Tibial artery (tissue), 4 donors: ENCODE measurements around the gene CASP2.

Experiments
- DNase-seq, 2 donors: peaks; one replicate each; pipeline ENCODE4 v3.0.0-alpha.2; 2019
- H3K27ac ChIP-seq, 2 donors: fragments of 200-600 bp; sonication (generic) in 1 of 2; 1 replicate in 1 of 2; 2 replicates in 1 of 2; pipeline ENCODE4 v1.5.1; 2018 to 2019; ENCODE audit warnings: mild to moderate bottlenecking in 1 of 2
- H3K27me3 ChIP-seq, 2 donors: fragments of 200-600 bp; sonication (generic) in 1 of 2; one replicate each; pipeline versions ENCODE4 v1.5.1 to v1.6.0; 2016 to 2019
- H3K36me3 ChIP-seq, 3 donors: fragments of 200-600 bp; sonication (generic) in 2 of 3; one replicate each; pipeline ENCODE4 v1.5.1; 2016 to 2019; ENCODE audit warnings: mild to moderate bottlenecking in 2 of 3
- H3K4me1 ChIP-seq, 4 donors: fragments of 200-600 bp; sonication (generic) in 2 of 4; 1 replicate in 3 of 4; 2 replicates in 1 of 4; pipeline ENCODE4 v1.5.1; 2016 to 2019
- H3K4me3 ChIP-seq, 2 donors: fragments of 200-600 bp; sonication (generic) in 1 of 2; 1 replicate in 1 of 2; 2 replicates in 1 of 2; pipeline ENCODE4 v1.5.1; 2018 to 2019; ENCODE audit warnings: mild to moderate bottlenecking in 2 of 2
- H3K9me3 ChIP-seq, 3 donors: fragments of 200-600 bp; sonication (generic) in 1 of 3; one replicate each; pipeline ENCODE4 v1.5.1; 2016 to 2019
- CTCF ChIP-seq, 2 experiments: fragments of 200-600 bp in 1 of 2; fragments of 450-650 bp in 1 of 2; IDR thresholded peaks; one replicate each; pipeline ENCODE4 v1.5.1; 2017 to 2019; ENCODE audit warnings: antibody characterized with exemption in 2 of 2, mild to moderate bottlenecking in 1 of 2, moderate library complexity in 1 of 2
- intact Hi-C: fragments of 100-400 bp; cut with DNase I; formaldehyde crosslinking; loops from one replicate; pipeline ENCODE4 v1.15.0; 2023; ENCODE audit warnings: low total_unique reads

The CASP2 gene

DNA sequence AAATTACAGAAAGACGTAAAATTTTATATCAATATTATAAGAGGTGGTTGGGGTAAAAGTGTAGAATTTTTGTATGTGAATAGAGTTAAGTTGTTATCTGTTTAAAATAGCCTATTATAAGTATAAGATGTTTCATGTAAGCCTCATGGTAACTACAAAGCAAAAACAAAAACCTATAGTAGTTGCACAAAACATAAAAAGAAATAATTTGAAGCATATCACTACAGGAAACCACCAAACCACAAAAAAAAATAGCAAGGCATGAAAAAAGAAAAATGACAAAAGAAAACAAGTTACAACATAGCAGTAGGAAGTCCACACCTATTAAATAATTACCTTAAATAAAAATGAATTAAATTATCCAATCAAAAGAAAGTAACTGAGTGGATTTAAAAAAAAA, 37.3 kb upstream of the CASP2 start:
- DNase-seq, result no peak
- Histone ChIP-seq H3K4me3 (no peak overlapping the region), H3K9me3 (no peaks in the 10 kb centered on the region), H3K27ac (no peak overlapping the region), H3K27me3 (no peaks in the 10 kb centered on the region), H3K4me1 (no peaks in the 10 kb centered on the region), H3K36me3 (no peaks in the 10 kb centered on the region)
- no peak for TF ChIP-seq CTCF (IDR thresholded peaks at IDR 0.05)
- intact Hi-C loops, result no loop called here

GRCh38 chr7:143252006-143252405, 36.1 kb upstream of the CASP2 start:
- intact Hi-C loops, result no loop called here
- Histone ChIP-seq H3K4me1 (no peaks in the 10 kb centered on the region), H3K9me3 (no peaks in the 10 kb centered on the region), H3K4me3 (no peak overlapping the region), H3K36me3 (no peaks in the 10 kb centered on the region), H3K27me3 (no peaks in the 10 kb centered on the region), H3K27ac (no peak overlapping the region)
- no peak for DNase-seq
- TF ChIP-seq CTCF (IDR thresholded peaks at IDR 0.05), result no peak

- intact Hi-C loops, result no loop called here
- no peak overlapping the region for H3K27ac ChIP-seq
Measured at GRCh38 chr7:143255564-143255963, 32.6 kb upstream of the CASP2 start.

GRCh38 chr7:143256325-143256724, 31.8 kb upstream of the CASP2 start:
- DNase-seq, result no peak
- no peak for TF ChIP-seq CTCF (IDR thresholded peaks at IDR 0.05)
- Histone ChIP-seq H3K9me3 (no peaks in the 10 kb centered on the region), H3K27me3 (no peaks in the 10 kb centered on the region), H3K36me3 (no peaks in the 10 kb centered on the region), H3K4me1 (no peaks in the 10 kb centered on the region), H3K4me3 (no peak overlapping the region), H3K27ac (no peak overlapping the region)
- intact Hi-C loops, result no loop called here

More at GRCh38 chr7:143255564-143255963, 32.6 kb upstream of the CASP2 start:
- no peak for TF ChIP-seq CTCF (IDR thresholded peaks at IDR 0.05)
- Histone ChIP-seq H3K9me3 (no peaks in the 10 kb centered on the region), H3K27me3 (no peaks in the 10 kb centered on the region), H3K4me1 (no peaks in the 10 kb centered on the region), H3K36me3 (no peaks in the 10 kb centered on the region), H3K4me3 (no peak overlapping the region)
- no peak for DNase-seq

DNA sequence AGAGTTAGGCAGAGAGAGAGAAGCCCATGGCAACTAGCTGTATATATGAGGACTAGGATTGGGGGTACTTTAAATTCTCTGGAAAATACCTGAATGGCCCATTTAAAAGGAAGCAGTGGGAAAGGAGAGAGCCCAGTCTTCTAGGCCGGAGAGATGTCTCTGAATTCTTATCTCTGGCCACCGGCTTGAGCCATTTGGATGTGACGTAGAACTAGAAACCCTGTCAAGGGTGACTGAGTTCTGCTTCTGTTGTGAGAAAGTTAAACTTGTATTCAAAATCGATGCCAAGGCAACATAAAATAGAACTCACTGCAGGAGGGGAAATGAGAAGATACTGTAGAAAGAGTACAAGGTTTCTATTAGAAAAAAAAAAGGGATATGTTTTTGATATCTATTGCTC, 31.2 kb upstream of the CASP2 start:
- intact Hi-C loops, result no loop called here

More for the DNA sequence above, 31.2 kb upstream of the CASP2 start:
- no peak for TF ChIP-seq CTCF (IDR thresholded peaks at IDR 0.05)
- DNase-seq, result no peak
- H3K4me3 ChIP-seq, result no peak overlapping the region
- no peak overlapping the region for H3K27ac ChIP-seq
- no peaks in the 10 kb centered on the region for H3K36me3 ChIP-seq
- no peaks in the 10 kb centered on the region for H3K27me3 ChIP-seq
- no peaks in the 10 kb centered on the region for H3K9me3 ChIP-seq
- no peaks in the 10 kb centered on the region for H3K4me1 ChIP-seq
